Pulmonary artery endothelial cell (primary cell): ENCODE results near the gene AOPEP. TPM values are rescaled to one million over a fixed set of nuclear protein-coding genes. Genes with fewer than 3 reads are reported as not detected.

ENCODE experiments used
- DNase-seq: peaks from one replicate; pipeline ENCODE4 v3.0.0-alpha.2; 2011; ENCODE audit warnings: low read depth, low spot score
- total RNA-seq: library from RNA; depleted of rRNA; stranded (reverse); fragments of >200 nt; gene quantifications from 2 replicates; pipeline ENCODE4 v1.2.3, GENCODE V29; 2014

The AOPEP gene
- total RNA-seq, 1 donor from 2014 or later: 19.2 TPM

DNA sequence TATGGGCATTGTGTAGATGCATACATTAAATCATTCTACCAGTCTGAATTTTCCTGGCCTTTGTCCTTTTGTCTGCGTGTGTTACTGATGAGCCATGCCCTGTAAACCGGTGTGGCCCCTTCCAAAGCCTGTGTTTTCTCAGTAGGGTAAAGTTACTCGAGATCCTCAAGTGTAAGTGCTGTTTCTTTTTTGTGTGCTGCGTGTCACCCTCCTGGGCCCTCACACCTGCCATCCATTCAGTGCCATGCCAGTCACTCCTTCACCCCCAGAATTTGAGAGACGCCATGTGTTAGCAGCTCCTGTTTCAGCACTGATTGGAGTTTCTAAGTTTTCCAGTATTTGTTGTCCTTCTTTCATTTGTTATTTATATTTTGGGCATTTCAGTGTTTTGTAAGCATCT is 302.8 kb downstream of the AOPEP start:
- no peak for DNase-seq

DNA sequence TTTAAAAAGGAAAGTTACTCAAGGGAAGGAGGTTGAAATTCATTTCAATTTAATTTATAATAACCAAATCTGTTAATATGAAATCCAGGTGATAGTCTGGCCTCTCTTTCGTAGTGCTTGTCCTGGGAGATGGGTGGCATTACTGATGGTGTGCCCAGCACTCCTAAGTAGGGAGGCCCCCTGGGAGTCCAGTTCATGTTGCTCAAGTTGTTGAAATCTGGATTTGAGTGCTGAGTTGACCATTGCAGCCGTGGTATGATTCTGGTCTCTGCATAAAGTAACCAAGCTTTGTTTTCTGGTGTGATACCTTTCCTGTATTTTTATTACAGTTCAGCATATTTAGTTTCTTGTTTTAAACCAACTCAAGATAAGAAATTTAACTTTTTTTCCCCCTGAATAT is 303.2 kb downstream of the AOPEP start:
- DNase-seq: no peak

DNA sequence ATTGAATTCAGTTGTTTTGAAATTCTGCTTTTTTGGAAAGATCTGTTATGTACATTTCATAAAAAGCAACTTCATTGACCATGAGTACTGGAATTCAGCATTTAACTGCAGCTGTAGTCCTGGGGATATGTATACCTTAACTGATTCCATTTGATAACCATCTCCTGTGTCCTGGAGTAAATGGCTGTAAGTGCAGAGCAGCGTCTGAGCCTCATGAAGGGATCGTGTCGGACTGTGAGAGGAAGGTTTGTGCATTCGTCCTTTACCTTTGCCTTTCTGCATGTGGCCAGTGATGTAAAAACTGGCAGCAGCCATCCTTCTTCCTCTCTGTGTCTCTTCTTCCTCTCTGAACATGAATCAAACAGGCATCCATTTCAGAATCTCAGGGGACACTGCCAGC is 303.8 kb downstream of the AOPEP start:
- DNase-seq: no peak

DNA sequence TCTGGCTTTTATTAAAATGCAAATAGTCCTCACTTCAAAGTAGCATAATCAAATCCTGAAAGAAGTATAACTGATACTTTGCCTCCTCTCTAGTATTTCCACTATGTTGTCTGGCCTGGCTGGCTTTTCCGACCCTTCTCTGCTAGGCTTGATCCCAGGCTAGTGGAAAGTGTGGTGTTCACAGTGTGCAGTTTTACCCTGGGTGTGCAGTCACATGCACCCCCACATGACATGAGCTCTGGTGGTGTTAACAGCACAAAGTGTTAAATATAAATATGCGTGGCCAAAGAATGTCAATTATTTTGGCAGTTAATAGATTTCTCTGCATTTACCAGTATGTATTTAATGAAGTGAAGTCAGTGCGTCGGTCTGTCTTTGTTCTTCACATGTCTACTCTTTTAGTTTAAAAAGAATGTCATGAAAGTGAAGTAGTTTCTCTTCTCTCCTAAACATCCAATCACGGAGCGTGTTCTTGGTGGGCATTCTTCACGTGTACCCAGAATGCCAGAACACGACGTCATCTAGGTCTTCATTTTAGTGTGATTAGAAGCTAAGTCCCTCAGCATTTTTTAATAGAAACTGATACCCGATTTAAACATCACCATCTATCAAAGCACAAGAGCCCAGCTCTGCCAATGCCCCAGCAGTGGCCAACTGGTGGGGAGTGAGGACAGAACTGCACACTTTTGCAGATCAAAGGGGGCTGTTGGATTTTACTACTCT is 304.6 kb downstream of the AOPEP start:
- no peak for DNase-seq

DNA sequence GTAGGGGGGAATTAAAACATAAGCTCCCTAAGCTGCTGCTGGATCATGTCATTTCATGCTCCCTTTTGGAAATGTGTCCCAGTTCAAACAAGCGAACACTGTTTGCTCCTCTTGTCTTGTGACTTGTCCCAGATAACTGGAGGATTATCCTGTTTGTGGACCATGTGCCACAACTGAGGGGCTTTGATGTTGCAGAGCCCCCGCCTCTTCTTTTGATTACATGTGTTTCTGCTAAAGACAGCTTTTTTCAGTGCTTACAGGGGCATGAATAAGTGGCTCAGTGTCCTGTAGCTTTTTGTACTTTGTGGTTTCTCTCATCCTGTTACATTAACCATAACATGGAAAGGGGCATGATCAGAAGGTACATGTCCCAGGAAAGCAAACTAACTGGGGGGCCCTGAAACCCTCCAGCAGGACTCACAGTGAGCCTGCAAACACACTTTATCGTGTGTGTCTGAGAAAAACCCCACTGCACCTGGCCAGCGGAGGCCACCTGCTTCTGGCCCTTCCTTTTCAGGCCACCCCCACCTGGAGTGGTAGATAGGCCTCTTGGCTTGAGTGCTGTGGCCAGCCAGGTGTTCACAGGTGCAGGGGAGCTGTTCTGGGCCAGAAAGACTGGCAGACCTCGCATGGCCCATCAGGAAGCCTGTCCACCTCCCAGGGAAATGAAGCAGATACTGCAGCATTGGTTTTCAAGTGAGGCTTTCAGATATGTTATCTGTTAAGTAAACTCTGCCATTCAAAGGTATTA is 305.4 kb downstream of the AOPEP start:
- DNase-seq: no peak

DNA sequence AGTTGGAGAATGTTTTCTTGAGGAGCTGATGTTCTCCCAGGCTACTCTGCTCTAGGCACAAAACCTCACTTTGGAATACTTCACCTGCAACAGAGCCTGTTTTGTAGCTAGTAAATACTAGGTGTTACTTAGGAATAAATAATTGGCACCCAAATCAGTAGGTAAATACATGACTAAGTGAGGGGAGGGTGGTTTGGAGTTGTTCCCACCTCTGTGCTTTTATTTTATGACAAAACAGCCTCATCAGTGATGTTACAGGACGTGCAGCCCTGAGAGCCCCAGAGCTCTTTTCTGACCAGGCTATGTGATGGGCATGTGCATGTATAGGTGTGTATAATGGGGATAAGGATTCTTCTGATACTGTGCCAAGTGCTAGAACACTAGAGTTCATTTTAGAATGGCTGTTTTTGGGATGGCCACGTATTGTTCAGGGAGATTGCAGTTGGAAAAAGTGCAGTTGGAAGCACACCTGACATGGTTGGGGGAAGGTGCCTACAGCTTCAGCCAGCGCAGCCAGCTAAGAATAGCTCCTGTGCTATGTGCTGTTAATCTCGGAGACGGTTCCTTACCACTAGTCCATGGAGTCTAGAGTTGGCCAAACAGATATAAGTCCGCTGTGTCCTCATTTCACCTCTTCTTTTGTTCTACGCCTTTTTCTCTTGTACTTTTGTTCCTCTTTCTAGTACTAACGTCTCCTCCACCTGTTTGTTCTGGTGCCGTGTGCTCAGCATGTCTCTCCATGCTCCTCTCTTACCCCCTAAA is 306.3 kb downstream of the AOPEP start:
- DNase-seq: no peak

DNA sequence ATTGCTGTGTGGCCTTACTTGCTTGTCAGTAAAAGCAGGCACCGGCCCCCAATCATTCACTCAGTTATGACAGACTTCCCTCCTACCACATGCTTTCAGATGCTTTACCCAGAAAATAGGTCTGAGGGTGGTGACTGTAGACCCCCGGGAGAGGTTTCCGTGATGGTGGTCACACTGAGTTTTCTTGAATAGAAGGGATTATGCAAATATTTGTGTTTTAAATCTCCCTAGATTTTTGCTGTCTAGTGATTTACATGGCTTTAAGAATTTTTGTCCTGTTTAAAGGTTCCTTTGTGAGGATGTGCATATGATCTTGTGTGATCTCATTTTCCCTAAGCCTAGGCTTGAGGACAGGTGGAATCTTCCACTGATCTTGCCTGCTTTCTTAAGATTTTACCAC is 309.3 kb downstream of the AOPEP start:
- no peak for DNase-seq

DNA sequence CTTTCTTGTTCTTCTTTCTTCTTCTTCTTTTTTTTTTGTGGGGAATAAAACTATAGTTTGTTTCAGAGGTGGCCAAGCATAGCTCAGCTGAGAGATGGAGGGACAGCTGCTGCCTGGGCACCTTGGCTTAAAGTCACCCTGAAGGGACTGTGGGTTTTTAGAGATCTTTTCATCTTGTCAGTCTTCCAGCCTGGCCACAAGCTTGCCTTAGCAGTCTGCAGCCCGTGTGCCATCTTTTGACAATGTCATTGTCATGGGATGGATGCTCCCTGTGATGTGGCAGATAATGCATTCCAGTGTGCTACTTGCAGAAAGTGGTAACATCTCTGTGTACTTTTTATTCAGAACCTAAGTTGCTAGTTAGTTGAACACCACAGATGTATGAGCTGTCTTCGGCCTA is 310.2 kb downstream of the AOPEP start:
- DNase-seq: no peak

DNA sequence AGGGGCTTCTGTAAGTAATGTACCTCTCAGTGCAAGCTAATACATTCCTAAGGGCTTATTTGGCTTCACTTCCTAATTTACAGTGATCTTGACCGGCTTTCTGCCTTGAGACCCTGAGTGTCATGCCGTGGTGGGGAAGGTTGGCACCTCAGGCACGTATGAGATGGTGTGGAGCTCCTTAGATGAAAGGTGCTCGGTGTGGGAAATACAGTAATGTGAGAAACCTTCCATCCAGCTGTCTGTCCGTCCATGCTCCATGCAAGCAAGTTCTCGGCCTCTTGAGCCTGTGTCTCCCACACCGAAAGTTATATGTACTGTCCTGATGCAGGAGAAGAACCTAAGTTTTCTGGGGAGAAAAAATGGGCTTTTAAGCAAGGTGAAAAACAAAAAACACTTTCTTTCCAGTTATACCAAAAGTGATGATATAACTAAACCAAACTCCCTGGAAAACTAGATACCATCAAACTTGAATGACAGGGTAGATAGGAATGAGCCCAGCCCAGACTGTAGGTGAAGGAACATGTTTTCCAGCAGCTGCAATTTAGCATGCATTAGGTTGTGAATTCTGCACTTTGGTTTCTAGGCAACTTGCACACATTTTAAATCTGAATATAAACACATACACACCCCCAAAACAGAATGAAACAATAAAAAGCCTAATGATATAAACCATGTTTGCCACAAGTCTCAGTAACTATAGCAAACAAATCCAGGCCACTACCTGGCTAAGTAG is 311.5 kb downstream of the AOPEP start:
- no peak for DNase-seq

DNA sequence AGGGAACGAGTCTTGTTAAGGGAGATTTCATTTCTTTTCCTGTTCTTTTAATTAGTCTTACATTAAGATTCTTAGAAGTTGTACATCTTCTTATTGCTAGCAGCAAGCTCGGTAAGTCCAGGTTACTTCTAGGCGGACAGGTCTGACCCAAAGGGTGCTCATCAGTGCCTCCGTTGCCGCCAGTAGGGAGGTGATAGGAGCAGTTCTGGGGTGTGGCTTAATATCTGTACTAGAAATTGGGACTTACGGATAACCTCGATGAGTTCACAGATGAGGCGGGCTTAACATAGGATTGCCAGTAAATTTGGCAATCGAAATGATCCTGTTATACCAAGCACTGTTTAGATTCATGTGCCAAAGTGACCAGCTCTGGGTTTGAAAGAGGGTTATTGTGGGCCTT is 312.2 kb downstream of the AOPEP start:
- DNase-seq: no peak

DNA sequence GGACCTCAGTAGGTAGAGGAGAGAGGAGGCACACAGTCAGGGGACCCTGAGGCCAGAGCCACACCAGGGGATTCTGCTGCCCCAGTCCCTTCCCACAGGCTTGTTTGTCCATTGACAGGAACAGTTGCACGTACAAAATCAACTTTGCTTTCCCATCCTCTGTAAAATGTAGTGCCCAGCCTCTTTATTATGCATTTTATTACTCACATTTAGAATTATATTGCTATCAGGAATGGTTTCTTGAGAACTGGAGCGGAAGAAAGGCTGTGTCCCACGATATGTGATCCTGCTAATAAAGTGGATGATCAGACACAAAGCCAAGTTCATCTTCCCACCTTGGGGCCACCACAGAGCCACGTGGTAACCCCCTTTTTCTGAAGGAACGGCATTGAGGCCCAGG is 313.6 kb downstream of the AOPEP start:
- no peak for DNase-seq

DNA sequence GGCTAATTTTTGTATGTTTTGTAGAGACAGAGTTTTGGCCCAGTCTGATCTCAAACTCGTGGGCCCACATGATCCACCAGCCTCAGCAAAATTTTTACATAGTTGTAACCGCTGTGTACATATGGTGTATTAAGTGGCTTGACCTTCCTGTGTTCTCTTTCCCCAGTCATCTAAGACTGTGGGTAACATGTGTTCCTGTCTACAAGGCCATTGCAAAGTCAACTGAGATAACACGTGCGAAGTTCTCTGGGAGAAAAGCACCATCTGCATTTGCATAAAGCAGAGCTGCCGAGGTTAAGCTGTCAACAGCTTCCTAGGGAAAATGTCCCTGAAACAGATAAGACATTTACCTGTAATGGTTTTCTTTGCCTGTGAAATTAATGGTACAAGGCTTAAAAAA is 317.3 kb downstream of the AOPEP start:
- no peak for DNase-seq

DNA sequence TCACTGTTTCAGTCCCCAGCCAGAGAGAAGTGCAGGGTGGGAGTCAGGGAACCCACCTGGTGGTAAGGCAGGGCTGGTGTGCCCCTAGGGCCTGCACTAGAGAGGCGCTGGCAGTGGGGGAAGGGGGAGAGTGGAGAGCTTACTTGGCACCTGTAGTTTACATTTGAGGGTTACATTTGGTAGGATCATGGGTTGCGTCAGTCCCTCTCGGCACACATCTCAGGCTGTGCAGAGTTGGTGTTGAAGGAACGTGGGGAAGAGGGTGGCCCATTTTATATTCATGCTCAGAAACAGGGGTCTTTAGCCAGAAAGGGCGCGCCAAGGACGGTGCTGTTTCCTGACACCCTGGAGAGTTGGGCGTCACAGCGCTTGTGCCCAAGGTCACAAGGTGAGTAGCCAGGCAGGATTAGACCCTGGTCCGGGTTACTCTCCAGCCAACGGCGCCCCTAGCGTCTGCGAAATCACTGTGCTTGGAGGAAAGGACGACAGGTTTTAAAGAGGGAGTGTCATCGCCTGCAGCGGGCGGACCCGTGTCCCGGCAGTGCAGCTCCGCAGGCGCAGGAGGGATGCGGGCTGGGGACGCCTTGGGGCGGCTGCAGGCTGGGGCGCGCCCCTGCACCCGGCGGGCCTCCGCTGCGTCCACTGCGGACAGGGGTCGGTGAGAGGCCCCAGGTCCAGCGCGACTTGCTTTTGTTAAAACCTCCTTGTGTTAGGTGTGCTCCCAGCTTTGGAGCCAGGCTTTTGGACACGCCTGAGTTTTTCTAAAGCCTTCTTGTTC is 318.4 kb downstream of the AOPEP start:
- no peak for DNase-seq

DNA sequence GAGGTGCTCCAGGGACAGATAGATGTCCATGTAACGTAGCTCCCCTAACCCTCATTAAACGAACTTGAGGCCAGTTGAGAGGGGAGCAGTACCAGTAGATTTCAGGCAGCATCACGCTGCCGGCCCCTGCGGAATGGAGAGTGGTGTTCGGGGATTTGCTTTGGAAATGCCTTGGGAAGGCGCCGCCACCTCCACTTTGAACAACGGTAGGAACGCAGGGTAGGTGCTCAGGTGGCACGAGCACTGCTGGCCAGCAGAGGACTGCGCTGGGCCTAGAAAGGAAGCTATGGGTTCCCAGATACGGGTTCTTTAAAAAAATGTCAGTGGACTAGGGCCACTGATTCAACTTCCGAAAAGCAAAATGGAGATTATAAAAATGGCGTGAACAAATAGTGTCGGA is 319.3 kb downstream of the AOPEP start:
- no peak for DNase-seq

DNA sequence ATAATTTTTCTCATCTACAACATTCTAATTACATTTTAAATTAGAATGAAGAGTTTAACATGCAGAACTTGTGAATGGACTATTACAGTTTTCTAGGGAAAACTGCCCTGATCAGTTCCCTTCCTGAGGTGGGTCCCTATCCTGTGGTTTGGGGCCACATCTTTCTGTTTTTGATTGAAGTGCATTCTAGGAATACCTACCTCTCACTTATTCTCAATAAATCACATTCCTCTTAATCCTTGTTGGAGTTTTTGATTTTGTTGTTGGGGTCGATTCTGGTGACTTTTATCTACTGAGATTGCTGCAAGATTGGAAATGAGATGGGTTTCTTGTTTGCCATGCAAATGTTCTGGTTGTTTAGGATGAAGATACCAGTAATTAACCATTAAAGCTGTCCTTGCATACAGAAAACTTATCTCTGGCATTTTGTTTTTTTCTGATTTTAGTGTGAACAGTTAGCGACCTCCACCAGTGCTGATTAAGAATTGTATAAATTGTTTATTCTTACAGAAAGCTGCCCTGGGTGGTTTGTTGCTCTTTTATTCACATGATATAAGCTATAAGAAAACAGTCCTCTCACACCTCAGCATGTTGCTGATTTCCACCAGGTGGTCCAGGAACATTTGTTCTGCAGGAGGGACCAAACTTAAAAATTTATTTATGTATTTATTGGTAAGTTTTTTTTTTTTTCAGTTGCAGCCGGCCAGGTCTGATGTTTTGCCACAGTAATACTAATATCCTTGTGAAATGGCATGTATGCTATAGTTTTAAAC is 321.1 kb downstream of the AOPEP start:
- DNase-seq: no peak

DNA sequence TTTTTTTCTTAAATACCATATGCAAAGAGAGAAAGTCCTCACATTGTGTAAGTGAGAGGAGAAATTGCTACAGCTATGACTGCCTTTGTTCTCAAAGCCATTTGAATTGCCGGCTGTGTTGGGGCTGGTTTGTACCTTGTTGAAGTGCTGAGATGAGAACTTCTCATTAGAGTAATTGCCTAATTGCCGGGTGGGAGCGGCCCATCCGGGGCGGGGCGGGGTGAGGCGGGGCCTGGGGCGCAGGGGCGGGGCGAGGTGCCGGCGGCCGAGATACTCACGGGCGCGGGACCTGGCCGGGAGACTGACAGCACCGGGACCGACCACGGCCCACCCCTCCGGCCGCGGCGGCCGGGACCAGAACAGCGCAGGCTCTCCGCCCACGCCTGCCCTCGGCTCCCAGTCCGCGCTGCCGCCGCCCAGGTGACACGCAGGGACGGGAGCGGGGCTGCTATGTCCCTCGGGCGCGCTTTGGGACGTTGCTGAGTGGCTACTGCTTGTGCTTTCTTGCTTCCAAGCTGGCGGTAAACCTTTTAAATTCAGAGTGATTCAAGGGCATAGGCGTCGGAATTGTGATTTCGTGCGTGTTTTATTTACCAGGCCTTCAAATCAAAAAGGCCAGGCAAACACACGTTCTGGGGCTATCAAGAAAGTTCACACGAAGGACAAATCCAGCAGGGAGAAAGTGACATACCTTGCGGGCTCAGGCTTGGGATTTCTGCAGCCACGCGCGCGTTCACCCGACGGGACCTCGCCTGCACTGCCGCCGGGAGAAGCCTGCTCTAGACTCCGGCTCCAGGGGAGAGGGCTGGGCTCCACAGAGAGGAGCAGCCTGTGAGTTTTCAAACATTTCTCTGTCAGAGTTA is 322.0 kb downstream of the AOPEP start:
- DNase-seq: no peak

DNA sequence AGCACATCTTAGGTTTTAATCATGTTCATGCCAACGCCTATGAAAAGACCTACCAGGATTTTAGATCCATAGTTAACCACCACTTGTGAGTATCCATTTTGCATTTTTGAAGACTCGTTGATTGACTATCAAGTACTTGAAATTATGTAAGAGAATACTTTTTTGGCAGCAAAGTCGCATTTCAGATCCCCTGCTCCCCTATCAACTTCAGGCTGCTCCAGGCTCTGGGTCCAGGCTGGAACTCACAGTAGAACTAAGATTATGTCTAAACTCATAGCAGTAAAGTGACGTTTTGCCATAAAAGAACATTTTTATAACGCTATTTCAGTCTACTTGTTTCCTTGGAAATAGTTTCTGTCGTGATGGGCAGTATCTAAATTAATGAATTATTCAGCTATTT is 323.3 kb downstream of the AOPEP start:
- DNase-seq: no peak

DNA sequence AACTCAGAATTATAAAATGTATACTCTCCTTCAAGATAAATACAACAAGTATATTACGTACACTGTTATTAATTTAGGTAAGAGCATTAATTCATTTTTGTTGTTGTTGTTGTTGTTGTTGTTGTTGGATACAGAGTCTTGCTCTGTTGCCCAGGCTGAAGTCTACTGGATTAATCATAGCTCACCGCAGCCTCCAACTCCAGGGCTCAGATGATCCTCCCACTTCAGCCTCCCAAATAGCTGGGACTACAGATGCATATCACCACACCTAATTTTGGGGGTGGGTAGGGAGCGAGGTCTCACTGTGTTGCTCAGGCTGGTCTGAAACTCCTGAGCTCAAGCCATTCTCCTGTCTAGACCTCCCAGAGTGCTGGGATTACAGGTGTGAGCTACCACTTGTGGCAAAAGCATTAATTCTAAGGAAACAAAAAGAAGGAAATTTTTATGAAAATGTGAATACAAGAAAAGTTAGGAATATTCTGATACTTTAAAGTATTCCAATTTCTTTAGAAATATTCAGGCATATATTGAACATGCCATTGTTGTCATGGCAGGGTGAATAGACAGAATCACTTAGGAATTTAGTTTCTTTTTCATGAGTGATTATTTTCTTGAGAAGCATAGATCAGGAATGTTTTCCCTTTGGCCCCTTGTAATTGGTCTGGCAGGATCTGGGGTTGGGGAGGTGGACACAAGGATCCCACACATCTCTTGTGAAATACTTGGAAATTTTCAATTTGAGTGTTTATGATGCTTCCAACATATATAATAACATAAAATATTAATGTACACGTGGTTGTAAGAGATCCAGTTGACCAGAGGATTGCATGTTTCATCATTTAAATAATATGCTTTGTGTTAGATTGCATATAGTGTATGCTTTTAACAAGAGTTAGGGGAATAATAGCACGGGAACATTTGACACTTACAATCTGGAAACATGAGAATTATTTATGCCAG is 327.4 kb downstream of the AOPEP start:
- no peak for DNase-seq
